SK-N-SH (cell line): ENCODE measurements around the gene IQGAP2. TPM values are rescaled to one million over a fixed set of nuclear protein-coding genes. Genes with fewer than 3 reads are reported as not detected.
A peak's percentile ranks its signal among the peaks of the same experiment; 100 is the strongest.

Source experiments
- CTCF ChIA-PET: fragments of 300-600, 350-600 bp; formaldehyde crosslinking; extraction: SDS; loops from one replicate; lab custom pipeline; 2021; lab: Yijun Ruan, JAX
- POLR2A ChIA-PET: fragments of 350-600 bp; sonication (Branson Sonifier 250); formaldehyde crosslinking; extraction: SDS; loops from one replicate; lab custom pipeline; 2020; ENCODE audit warnings: antibody characterized with exemption, inconsistent platforms; lab: Yijun Ruan, JAX
- DNase-seq: peaks from one replicate; pipeline ENCODE4 v3.0.0; 2012
- H2AFZ ChIP-seq: fragments of 200-600 bp; sonication (generic); 2 replicates; pipeline ENCODE4 v1.8.1; 2016; ENCODE audit warnings: antibody characterized with exemption, mild to moderate bottlenecking, low read depth
- H3F3A ChIP-seq: fragments of 200-600 bp; sonication (generic); replicated peaks from 2 replicates; pipeline ENCODE3; 2016; ENCODE audit warnings: antibody characterized with exemption, mild to moderate bottlenecking; ENCODE audit not compliant: insufficient read depth
- H3K27ac ChIP-seq, 2 experiments: fragments of 200-500 bp in 1 of 2; fragments of 200-600 bp in 1 of 2; sonication (Bioruptor generic) in 1 of 2; sonication (generic), shearing (Covaris generic) in 1 of 2; 2 replicates each; pipeline versions ENCODE4 v1.5.1 to v1.6.1; 2014 to 2016; ENCODE audit warnings: low read depth in 2 of 2, inconsistent platforms in 1 of 2, low read length in 1 of 2, mild to moderate bottlenecking in 1 of 2, mixed read lengths in 1 of 2
- H3K27me3 ChIP-seq: fragments of 200-600 bp; sonication (generic), shearing (Covaris generic); 2 replicates; pipeline ENCODE4 v1.6.1; 2016; ENCODE audit warnings: mixed run types; ENCODE audit not compliant: insufficient read depth
- H3K36me3 ChIP-seq, 2 experiments: fragments of 200-500 bp in 1 of 2; fragments of 200-600 bp in 1 of 2; sonication (Bioruptor generic) in 1 of 2; sonication (generic) in 1 of 2; replicated peaks in 1 of 2; 2 replicates each; pipeline versions ENCODE3 to v1.5.1; 2014 to 2016; ENCODE audit warnings: low read length in 1 of 2, mild to moderate bottlenecking in 1 of 2; ENCODE audit not compliant: insufficient read depth in 2 of 2, control insufficient read depth in 1 of 2
- H3K4me1 ChIP-seq, 2 experiments: fragments of 200-500 bp in 1 of 2; fragments of 200-600 bp in 1 of 2; sonication (Bioruptor generic) in 1 of 2; sonication (generic), shearing (Covaris generic) in 1 of 2; 2 replicates each; pipeline versions ENCODE4 v1.5.1 to v1.6.1; 2014 to 2016; ENCODE audit warnings: low read depth in 1 of 2, low read length in 1 of 2, mixed run types in 1 of 2; ENCODE audit not compliant: insufficient read depth in 2 of 2, control insufficient read depth in 1 of 2
- H3K4me2 ChIP-seq: fragments of 200-600 bp; sonication (generic), shearing (Covaris generic); 2 replicates; pipeline ENCODE4 v1.6.1; 2017; ENCODE audit warnings: mixed run types
- H3K4me3 ChIP-seq, 2 experiments: fragments of 200-500 bp in 1 of 2; fragments of 200-600 bp in 1 of 2; sonication (Bioruptor generic) in 1 of 2; sonication (generic), shearing (Covaris generic) in 1 of 2; 2 replicates each; pipeline versions ENCODE4 v1.5.1 to v1.8.1; 2014 to 2016; ENCODE audit warnings: low read depth in 2 of 2, inconsistent platforms in 1 of 2, low read length in 1 of 2, mild to moderate bottlenecking in 1 of 2, mixed read lengths in 1 of 2, moderate library complexity in 1 of 2
- H3K79me2 ChIP-seq: fragments of 200-600 bp; sonication (generic); 2 replicates; pipeline ENCODE4 v1.8.1; 2017; ENCODE audit warnings: mild to moderate bottlenecking; ENCODE audit not compliant: insufficient read depth
- H3K9ac ChIP-seq: fragments of 200-600 bp; sonication (generic); 2 replicates; pipeline ENCODE4 v1.6.1; 2017; ENCODE audit warnings: mixed run types
- H3K9me2 ChIP-seq: fragments of 200-600 bp; sonication (generic); 2 replicates; pipeline ENCODE4 v1.6.1; 2017; ENCODE audit warnings: mixed run types
- H3K9me3 ChIP-seq: fragments of 200-600 bp; sonication (generic); 2 replicates; pipeline ENCODE4 v1.6.1; 2017; ENCODE audit warnings: mixed run types, mild to moderate bottlenecking, moderate library complexity
- H4K20me1 ChIP-seq: fragments of 200-600 bp; sonication (generic); 2 replicates; pipeline ENCODE4 v1.6.1; 2017; ENCODE audit warnings: mild to moderate bottlenecking, mixed run types; ENCODE audit not compliant: insufficient read depth
- CTCF ChIP-seq: fragments of 200-600 bp; sonication (generic); IDR thresholded peaks from 2 replicates; pipeline ENCODE4 v1.6.1; 2017; ENCODE audit warnings: antibody characterized with exemption, mild to moderate bottlenecking, moderate library complexity
- EZH2phosphoT487 ChIP-seq: fragments of 200-600 bp; sonication (generic); IDR thresholded peaks from 2 replicates; pipeline ENCODE4 v1.6.1; 2017; ENCODE audit warnings: low read depth, mixed run types, mild to moderate bottlenecking, antibody characterized with exemption, moderate library complexity, borderline replicate concordance
- JUND ChIP-seq: IDR thresholded peaks from 2 replicates; pipeline ENCODE4 v1.4.0; 2012
- MAX ChIP-seq: IDR thresholded peaks from 2 replicates; pipeline ENCODE4 v1.4.0; 2012; ENCODE audit warnings: low read depth
- MXI1 ChIP-seq: IDR thresholded peaks from 2 replicates; pipeline ENCODE4 v1.6.1; 2012; ENCODE audit warnings: mild to moderate bottlenecking, low read depth, low read length, improper control_type of control experiment
- NRF1 ChIP-seq: IDR thresholded peaks from 2 replicates; pipeline ENCODE4 v1.6.1; 2012; ENCODE audit warnings: low read depth, mild to moderate bottlenecking, low read length
- PBX3 ChIP-seq: IDR thresholded peaks from 2 replicates; pipeline ENCODE4; 2012
- POLR2AphosphoS5 ChIP-seq: IDR thresholded peaks from 2 replicates; pipeline ENCODE4 v1.6.1; 2012; ENCODE audit warnings: low read depth, low read length
- RAD21 ChIP-seq: IDR thresholded peaks from 2 replicates; pipeline ENCODE4 v1.6.1; 2012; ENCODE audit warnings: mild to moderate bottlenecking, low read length
- RCOR1 ChIP-seq: fragments of 150-350 bp; IDR thresholded peaks from 2 replicates; pipeline ENCODE4 v1.6.1; 2017; ENCODE audit warnings: antibody characterized with exemption, low read length
- RFX5 ChIP-seq: IDR thresholded peaks from 2 replicates; pipeline ENCODE4 v1.6.1; 2012; ENCODE audit warnings: mild to moderate bottlenecking, improper control_type of control experiment, low read length
- TCF12 ChIP-seq: IDR thresholded peaks from 2 replicates; pipeline ENCODE4 v1.4.0; 2012
- WGBS: methylation state at CpG from one replicate; pipeline ENCODE4 v1.1.6; 2017; ENCODE audit warnings: low lambda C conversion rate; 5-methylcytosine and 5-hydroxymethylcytosine counted together
- polyA plus RNA-seq, 3 experiments: library from polyadenylated mRNA; depleted of rRNA; stranded (reverse); fragments of >200 nt; gene quantifications; 2 replicates each; pipeline ENCODE4 v1.2.3, GENCODE V29; 2012

Gene IQGAP2
- polyA plus RNA-seq, 1 of the 3 experiments (the other 2 are of a cell fraction): 2.1 TPM

GRCh38 chr5:76401801-76402250 lies 1.3 kb upstream of the IQGAP2 start:
- Histone ChIP-seq H3K9me2 (no peaks in the 10 kb centered on the region), H3K4me3 (no peak overlapping the region), H3K9ac (no peak overlapping the region), H4K20me1 (no peaks in the 10 kb centered on the region), H3K4me2 (peak overlapping the region; percentile 94; the same call in 1 of the 2 replicates), H3K9me3 (no peaks in the 10 kb centered on the region), H2AFZ (no peak overlapping the region), H3K27me3 (peaks cover 31% of the 10 kb centered on the region), H3K36me3 (no peaks in the 10 kb centered on the region), H3F3A (no peaks in the 10 kb centered on the region), H3K4me1 (peaks cover 0 to 10% of the 10 kb centered on the region in 2 experiments; a peak in 1 of 4 replicates)
- DNase-seq: no peak
- WGBS: 83% methylated on average over 11 of the region's 11 CpGs
- CTCF ChIA-PET: interaction anchor here (1.0 to 3.2 kb wide), 16 partner anchors 10 to 667 kb away, joined by 3 to 31 read pairs (median 10); no protein-coding TSS in a partner anchor
- POLR2A ChIA-PET: no interaction called here
- TF ChIP-seq TCF12 (no peak), PBX3 (no peak), EZH2phosphoT487 (no peak), MAX (no peak), JUND (no peak), NRF1 (no peak), RAD21 (no peak), CTCF (no peak)
- TF ChIP-seq, all 33 proteins: peak for 0
- H3K27ac ChIP-seq: no peak overlapping the region
- H3K79me2 ChIP-seq: no peaks in the 10 kb centered on the region

GRCh38 chr5:76402251-76402885 lies 717 bp upstream of the IQGAP2 start:
- CTCF ChIA-PET: interaction anchor here (0.6 to 3.2 kb wide), 30 partner anchors 8 to 667 kb away, joined by 3 to 31 read pairs (median 5); no protein-coding TSS in a partner anchor
- Histone ChIP-seq H2AFZ (peak overlapping the region; percentile 95), H3F3A (no peaks in the 10 kb centered on the region)

More at GRCh38 chr5:76402251-76402885, 717 bp upstream of the IQGAP2 start:
- H3K9ac ChIP-seq: peak overlapping the region; percentile 49; the same call in 1 of the 2 replicates
- no peak overlapping the region for H3K27ac ChIP-seq
- TF ChIP-seq TCF12 (no peak), POLR2AphosphoS5 (no peak), RCOR1 (no peak), MXI1 (no peak), RFX5 (no peak)
- DNase-seq: peak; percentile 64
- H3K4me1 ChIP-seq: peaks cover 0 to 10% of the 10 kb centered on the region in 2 experiments; a peak in 1 of 4 replicates
- POLR2A ChIA-PET: no interaction called here
- H3K4me3 ChIP-seq: peak overlapping the region; percentile 78 to 79
- no peaks in the 10 kb centered on the region for H3K9me2 ChIP-seq
- H3K4me2 ChIP-seq: peak overlapping the region; percentile 94
- no peaks in the 10 kb centered on the region for H3K9me3 ChIP-seq
- no peaks in the 10 kb centered on the region for H3K36me3 ChIP-seq
- WGBS: 20% methylated on average over 25 of the region's 25 CpGs
- no peaks in the 10 kb centered on the region for H4K20me1 ChIP-seq
- H3K79me2 ChIP-seq: no peaks in the 10 kb centered on the region
- peaks cover 31% of the 10 kb centered on the region for H3K27me3 ChIP-seq
